HEK293 (cell line): ENCODE data around the gene AGXT2.

Experiments
- ATF2 ChIP-seq: fragments of 450-650 bp; formaldehyde crosslinking; IDR thresholded peaks from 2 replicates; pipeline ENCODE4 v1.5.1; 2016; ENCODE audit warnings: missing biosample characterization, missing genetic modification characterization, low read depth
- CTCF ChIP-seq: fragments of 450-650 bp; formaldehyde crosslinking; IDR thresholded peaks from 2 replicates; pipeline ENCODE4 v1.5.1; 2016; ENCODE audit warnings: missing biosample characterization, missing genetic modification characterization
- REST ChIP-seq: fragments of 450-650 bp; formaldehyde crosslinking; IDR thresholded peaks from 2 replicates; pipeline ENCODE4 v1.5.1; 2016; ENCODE audit warnings: missing biosample characterization, missing genetic modification characterization
- ZBTB10 ChIP-seq: fragments of 450-650 bp; formaldehyde crosslinking; IDR thresholded peaks from 2 replicates; pipeline ENCODE4 v1.5.1; 2016; ENCODE audit warnings: missing biosample characterization, missing genetic modification characterization
- ZBTB7A ChIP-seq: fragments of 450-650 bp; formaldehyde crosslinking; IDR thresholded peaks from 2 replicates; pipeline ENCODE4 v1.5.1; 2016; ENCODE audit warnings: low read depth, missing biosample characterization, missing genetic modification characterization
- ZNF175 ChIP-seq: fragments of 450-650 bp; formaldehyde crosslinking; IDR thresholded peaks from 2 replicates; pipeline ENCODE4 v1.5.1; 2016; ENCODE audit warnings: missing biosample characterization, missing genetic modification characterization
- ZNF394 ChIP-seq: fragments of 450-650 bp; formaldehyde crosslinking; IDR thresholded peaks from 2 replicates; pipeline ENCODE4 v1.5.1; 2016; ENCODE audit warnings: missing biosample characterization, missing genetic modification characterization, mild to moderate bottlenecking, moderate library complexity, borderline replicate concordance
- ZNF544 ChIP-seq: fragments of 450-650 bp; formaldehyde crosslinking; IDR thresholded peaks from 2 replicates; pipeline ENCODE4 v1.5.0; 2017; ENCODE audit warnings: missing biosample characterization, missing genetic modification characterization
- ZNF747 ChIP-seq: fragments of 450-650 bp; formaldehyde crosslinking; IDR thresholded peaks from 2 replicates; pipeline ENCODE4 v1.5.1; 2016; ENCODE audit warnings: missing biosample characterization, missing genetic modification characterization
- ZSCAN5A ChIP-seq: fragments of 450-650 bp; formaldehyde crosslinking; IDR thresholded peaks from 2 replicates; pipeline ENCODE4 v1.5.1; 2016; ENCODE audit warnings: missing biosample characterization, missing genetic modification characterization
- TF ChIP-seq, protein P1 (sequence below): fragments of 450-650 bp; formaldehyde crosslinking; IDR thresholded peaks from 2 replicates; pipeline ENCODE4 v1.5.1; 2017; ENCODE audit warnings: missing biosample characterization, missing genetic modification characterization

- TF ChIP-seq ZBTB7A (tag by site-specific recombination) (no peak), CTCF (tag by site-specific recombination) (no peak), ZNF175 (tag by site-specific recombination) (no peak), REST (no peak), ATF2 (no peak), ZNF544 (tag by site-specific recombination) (no peak), ZNF747 (tag by site-specific recombination) (no peak), ZBTB10 (no peak), ZNF394 (tag by site-specific recombination) (no peak), ZSCAN5A (tag by site-specific recombination) (no peak)
- TF ChIP-seq, protein P1, sequence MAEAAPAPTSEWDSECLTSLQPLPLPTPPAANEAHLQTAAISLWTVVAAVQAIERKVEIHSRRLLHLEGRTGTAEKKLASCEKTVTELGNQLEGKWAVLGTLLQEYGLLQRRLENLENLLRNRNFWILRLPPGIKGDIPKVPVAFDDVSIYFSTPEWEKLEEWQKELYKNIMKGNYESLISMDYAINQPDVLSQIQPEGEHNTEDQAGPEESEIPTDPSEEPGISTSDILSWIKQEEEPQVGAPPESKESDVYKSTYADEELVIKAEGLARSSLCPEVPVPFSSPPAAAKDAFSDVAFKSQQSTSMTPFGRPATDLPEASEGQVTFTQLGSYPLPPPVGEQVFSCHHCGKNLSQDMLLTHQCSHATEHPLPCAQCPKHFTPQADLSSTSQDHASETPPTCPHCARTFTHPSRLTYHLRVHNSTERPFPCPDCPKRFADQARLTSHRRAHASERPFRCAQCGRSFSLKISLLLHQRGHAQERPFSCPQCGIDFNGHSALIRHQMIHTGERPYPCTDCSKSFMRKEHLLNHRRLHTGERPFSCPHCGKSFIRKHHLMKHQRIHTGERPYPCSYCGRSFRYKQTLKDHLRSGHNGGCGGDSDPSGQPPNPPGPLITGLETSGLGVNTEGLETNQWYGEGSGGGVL (tag by site-specific recombination) = no peak
These were observed 47.6 kb upstream of the AGXT2 start for GRCh38 chr5:35095366-35095765.
